ENCODE measurements around the gene DAB1.

The DAB1 gene

DNA sequence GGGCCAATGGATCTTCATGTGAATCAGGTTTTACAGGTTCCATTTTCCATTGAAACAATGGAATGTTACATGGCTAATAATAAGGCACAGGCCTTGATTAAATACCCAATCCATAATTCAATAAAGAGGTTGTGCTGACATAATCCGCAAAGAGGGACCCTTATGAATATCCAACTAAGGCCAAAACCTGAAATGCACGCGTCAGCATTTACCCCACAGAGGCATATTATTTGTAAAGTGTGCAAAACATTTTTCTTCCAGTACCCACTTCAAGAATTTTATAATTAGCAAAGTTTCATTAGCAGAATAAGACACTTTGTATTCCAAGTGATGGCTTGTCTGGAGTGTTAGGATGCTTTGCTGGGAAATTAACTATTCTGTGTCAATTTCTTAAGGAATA is 237.4 kb downstream of the DAB1 start:
- H3K27me3 ChIP-seq (ENCODE audit: insufficient read depth, poor library complexity, severe bottlenecking), result no peaks in the 10 kb centered on the region
- no peak for DNase-seq (ENCODE audit: low read depth in 1 of 2, low spot score in 1 of 2)
- TF ChIP-seq SPI1 (IDR thresholded peaks at IDR 0.05; ENCODE audit: borderline replicate concordance, low read depth) (no peak), REST (IDR thresholded peaks at IDR 0.05; ENCODE audit: insufficient replicate concordance, low read depth) (no peak), POLR2AphosphoS5 (IDR thresholded peaks at IDR 0.05; ENCODE audit: low read depth) (no peak)
- no peak overlapping the region for H3K27ac ChIP-seq (replicated peaks)
- H3K4me3 ChIP-seq (replicated peaks; ENCODE audit: insufficient read depth, low read length), result no peak overlapping the region

DNA sequence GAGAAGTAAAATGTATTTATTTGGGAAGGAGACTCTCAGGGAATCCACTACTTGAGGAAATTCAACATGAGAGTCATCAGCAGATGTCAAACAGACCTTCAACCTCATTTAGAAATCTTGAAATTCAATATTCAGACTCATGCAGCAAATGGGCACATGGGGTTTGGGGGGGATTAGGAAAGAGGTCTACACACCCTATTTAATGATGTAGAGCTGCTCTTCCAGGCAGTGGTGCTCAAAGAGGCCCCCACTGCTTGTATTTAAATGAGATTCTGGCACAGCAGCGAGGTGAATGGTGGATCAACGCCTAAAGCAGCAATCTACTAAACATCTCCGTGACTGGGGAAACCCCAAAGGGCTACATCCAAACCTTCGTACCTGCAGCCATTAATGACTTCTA is 244.9 kb downstream of the DAB1 start:
- H3K27me3 ChIP-seq (ENCODE audit: insufficient read depth, poor library complexity, severe bottlenecking), result no peaks in the 10 kb centered on the region
- no peak overlapping the region for H3K27ac ChIP-seq (replicated peaks)
- TF ChIP-seq POLR2AphosphoS5 (IDR thresholded peaks at IDR 0.05; ENCODE audit: low read depth) (no peak), CTCF (IDR thresholded peaks at IDR 0.05; ENCODE audit: insufficient read depth, low read length) (no peak), GABPA (IDR thresholded peaks at IDR 0.05; ENCODE audit: low read depth) (no peak), REST (IDR thresholded peaks at IDR 0.05; ENCODE audit: insufficient replicate concordance, low read depth) (no peak), SPI1 (IDR thresholded peaks at IDR 0.05; ENCODE audit: borderline replicate concordance, low read depth) (no peak)
- H3K4me3 ChIP-seq (replicated peaks; ENCODE audit: insufficient read depth, low read length), result no peak overlapping the region
- DNase-seq (ENCODE audit: low read depth in 1 of 2, low spot score in 1 of 2), result no peak

DNA sequence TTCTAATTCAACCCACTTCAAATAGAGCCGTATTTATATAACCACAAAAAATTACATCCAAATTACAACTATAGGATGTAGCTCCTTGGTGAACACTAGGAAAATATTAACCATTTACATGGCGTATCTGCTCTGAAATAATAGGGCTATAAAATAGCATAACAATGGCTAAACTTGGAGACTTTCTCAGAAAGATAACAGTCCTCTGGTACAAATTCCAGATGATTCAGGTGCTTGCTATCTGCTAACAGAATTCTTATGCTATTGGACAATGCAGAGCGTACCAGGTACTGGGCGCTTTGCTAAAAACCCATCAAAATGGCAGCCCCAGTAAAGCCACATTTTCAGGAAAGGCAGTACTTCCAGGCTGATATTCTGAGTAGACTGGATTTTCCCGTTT is 248.4 kb downstream of the DAB1 start:
- no peak overlapping the region for H3K27ac ChIP-seq (replicated peaks)
- TF ChIP-seq GABPA (IDR thresholded peaks at IDR 0.05; ENCODE audit: low read depth) (no peak), REST (IDR thresholded peaks at IDR 0.05; ENCODE audit: insufficient replicate concordance, low read depth) (no peak), POLR2AphosphoS5 (IDR thresholded peaks at IDR 0.05; ENCODE audit: low read depth) (no peak), CTCF (IDR thresholded peaks at IDR 0.05; ENCODE audit: insufficient read depth, low read length) (no peak), SPI1 (IDR thresholded peaks at IDR 0.05; ENCODE audit: borderline replicate concordance, low read depth) (no peak)
- no peaks in the 10 kb centered on the region for H3K27me3 ChIP-seq (ENCODE audit: insufficient read depth, poor library complexity, severe bottlenecking)
- no peak for DNase-seq (ENCODE audit: low read depth in 1 of 2, low spot score in 1 of 2)
- no peak overlapping the region for H3K4me3 ChIP-seq (replicated peaks; ENCODE audit: insufficient read depth, low read length)

DNA sequence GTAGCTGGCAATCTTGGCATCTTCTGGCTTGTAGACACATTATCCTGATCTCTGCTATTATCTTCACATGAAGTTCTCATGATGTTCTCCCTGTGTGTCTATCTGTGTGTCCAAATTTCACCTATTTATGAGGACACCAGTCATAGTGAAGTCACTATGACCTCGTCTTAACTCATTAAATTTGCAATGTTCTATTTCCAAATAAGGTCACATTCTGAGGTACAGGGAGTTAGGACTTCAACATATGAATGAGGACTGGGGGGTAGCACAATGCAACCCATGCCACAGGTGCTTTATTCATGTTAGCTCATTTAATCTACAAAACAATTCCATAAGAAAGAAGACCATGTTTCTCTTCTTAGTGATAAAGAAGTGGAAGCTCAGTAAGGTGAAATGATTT is 251.8 kb downstream of the DAB1 start:
- H3K27me3 ChIP-seq (ENCODE audit: insufficient read depth, poor library complexity, severe bottlenecking), result no peaks in the 10 kb centered on the region
- TF ChIP-seq SPI1 (IDR thresholded peaks at IDR 0.05; ENCODE audit: borderline replicate concordance, low read depth), result no peak
- TF ChIP-seq CTCF (IDR thresholded peaks at IDR 0.05; ENCODE audit: insufficient read depth, low read length), result no peak
- TF ChIP-seq POLR2AphosphoS5 (IDR thresholded peaks at IDR 0.05; ENCODE audit: low read depth), result no peak
- TF ChIP-seq GABPA (IDR thresholded peaks at IDR 0.05; ENCODE audit: low read depth), result no peak
- TF ChIP-seq REST (IDR thresholded peaks at IDR 0.05; ENCODE audit: insufficient replicate concordance, low read depth), result no peak
- no peak overlapping the region for H3K27ac ChIP-seq (replicated peaks)
- no peak overlapping the region for H3K4me3 ChIP-seq (replicated peaks; ENCODE audit: insufficient read depth, low read length)
- DNase-seq (ENCODE audit: low read depth in 1 of 2, low spot score in 1 of 2), result no peak

All from HL-60 (cell line).